ENCODE measurements around the gene MAN1B1.

Gene MAN1B1

DNA sequence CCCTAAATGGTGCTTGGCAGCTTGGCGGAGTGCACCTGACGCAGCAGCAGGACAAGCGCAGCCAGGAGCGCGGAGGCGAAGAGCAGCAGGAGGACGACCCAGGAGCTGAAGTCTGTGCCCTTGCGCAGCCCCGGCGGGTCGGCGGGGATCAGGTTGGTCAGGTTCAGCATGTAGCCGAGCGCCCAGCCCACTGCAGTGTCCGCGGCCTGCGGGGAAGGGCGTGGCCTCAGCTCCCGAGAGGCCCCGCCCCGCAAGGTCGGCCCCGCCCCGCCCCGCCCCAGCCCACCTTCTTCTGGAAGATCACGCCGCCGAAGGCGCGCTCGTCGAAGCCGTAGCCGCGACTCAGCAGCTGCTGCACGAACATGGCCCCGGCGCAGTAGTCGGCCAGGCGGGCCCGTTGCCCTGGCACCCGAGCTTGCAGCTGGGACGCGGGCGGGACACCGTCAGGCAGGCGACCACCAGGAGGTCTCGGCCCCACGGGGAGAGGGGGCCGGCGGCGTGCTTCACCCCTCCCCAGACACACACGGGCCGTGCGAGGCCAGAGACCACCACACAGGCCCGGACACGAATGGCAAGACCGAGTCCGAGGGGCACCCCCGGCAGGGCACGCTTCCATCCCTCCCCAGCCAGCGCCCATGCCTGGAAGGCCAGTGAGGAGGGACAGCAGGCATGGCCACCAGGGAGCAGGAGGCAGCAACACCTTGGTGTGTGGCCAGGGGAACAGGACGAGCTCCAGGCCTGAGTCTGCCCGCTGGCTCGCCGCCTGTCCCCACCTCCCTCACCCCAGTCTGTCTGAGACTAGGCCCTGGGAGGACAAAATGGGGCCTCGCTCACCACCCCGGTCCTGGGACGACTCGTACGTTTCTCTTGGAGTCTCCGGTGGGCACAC lies 37.9 kb upstream of the MAN1B1 start:
- no peak overlapping the region for H3K4me3 ChIP-seq (replicated peaks; ENCODE audit: low read depth, low read length)
- DNase-seq (ENCODE audit: extremely low read depth, low read depth), result no peak
- TF ChIP-seq, protein P1, sequence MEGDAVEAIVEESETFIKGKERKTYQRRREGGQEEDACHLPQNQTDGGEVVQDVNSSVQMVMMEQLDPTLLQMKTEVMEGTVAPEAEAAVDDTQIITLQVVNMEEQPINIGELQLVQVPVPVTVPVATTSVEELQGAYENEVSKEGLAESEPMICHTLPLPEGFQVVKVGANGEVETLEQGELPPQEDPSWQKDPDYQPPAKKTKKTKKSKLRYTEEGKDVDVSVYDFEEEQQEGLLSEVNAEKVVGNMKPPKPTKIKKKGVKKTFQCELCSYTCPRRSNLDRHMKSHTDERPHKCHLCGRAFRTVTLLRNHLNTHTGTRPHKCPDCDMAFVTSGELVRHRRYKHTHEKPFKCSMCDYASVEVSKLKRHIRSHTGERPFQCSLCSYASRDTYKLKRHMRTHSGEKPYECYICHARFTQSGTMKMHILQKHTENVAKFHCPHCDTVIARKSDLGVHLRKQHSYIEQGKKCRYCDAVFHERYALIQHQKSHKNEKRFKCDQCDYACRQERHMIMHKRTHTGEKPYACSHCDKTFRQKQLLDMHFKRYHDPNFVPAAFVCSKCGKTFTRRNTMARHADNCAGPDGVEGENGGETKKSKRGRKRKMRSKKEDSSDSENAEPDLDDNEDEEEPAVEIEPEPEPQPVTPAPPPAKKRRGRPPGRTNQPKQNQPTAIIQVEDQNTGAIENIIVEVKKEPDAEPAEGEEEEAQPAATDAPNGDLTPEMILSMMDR (IDR thresholded peaks at IDR 0.05; ENCODE audit: low read depth, low read length, missing control alignments), result no peak

DNA sequence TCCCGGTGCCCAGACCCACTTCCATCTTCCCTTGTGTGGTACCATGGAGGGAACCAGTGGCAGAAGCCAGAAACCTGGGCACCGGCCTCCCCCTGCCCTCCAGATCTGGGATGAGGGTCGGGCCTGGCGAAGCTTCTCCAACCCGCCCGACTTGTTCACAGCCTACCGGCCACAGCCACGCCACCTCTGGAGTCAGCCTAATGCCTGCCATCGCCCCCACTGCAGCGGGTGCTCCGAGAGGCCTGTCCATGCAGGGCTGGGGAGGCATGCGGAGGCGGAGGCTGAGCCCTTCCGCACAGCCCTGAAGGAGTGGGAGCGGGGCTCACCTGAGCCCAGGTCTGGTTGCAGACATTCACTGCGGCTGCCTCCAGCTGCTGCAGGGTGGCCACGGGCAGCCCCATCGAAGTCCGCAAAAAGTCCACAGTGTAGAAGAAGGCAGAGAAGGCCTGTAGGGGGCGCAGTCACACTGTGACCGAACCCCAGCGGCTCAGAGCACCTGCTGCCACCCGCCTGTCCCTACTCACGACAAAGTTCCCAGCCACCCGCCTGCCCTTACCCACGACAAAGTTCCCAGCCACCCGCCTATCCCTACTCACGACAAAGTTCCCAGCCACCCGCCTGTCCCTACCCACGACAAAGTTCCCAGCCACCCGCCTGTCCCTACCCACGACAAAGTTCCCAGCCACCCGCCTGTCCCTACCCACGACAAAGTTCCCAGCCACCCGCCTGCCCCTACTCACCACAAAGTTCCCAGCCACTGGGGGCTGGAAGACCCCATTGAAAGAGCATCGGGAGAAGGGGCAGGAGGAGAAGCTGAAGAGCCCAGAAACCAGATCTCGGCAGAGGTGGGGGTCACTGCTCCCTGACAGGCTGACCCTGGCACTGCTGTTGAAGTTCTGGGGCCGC lies 37.0 kb upstream of the MAN1B1 start:
- TF ChIP-seq, protein P1 (IDR thresholded peaks at IDR 0.05; ENCODE audit: low read depth, low read length, missing control alignments), result peak; percentile 58
- DNase-seq (ENCODE audit: extremely low read depth, low read depth), result no peak

DNA sequence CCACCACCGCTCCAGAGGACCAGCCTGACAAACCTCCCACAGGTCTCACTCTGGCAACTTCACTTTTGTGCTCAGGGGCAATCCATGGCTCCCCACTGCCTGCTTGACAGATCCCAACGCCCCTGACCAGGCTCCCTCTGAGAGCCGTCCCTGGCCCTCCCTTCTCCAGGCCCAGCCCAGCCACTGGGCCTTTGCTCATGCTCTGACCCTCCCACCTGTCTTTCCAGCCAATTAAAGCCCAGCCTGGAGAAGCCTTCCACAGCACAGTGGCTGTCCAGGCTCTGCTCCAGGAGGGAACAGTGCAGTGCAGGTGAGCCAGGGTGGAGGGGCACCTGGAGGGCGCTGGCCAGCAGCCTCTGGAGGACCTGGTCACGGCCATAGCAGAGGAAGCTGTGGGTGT lies 36.2 kb upstream of the MAN1B1 start:
- TF ChIP-seq, protein P1 (IDR thresholded peaks at IDR 0.05; ENCODE audit: low read depth, low read length, missing control alignments), result no peak
- H3K4me3 ChIP-seq (replicated peaks; ENCODE audit: low read depth, low read length), result no peak overlapping the region
- DNase-seq (ENCODE audit: extremely low read depth, low read depth), result no peak

More for the DNA sequence above, 37.0 kb upstream of the MAN1B1 start:
- H3K4me3 ChIP-seq (replicated peaks; ENCODE audit: low read depth, low read length), result no peak overlapping the region

DNA sequence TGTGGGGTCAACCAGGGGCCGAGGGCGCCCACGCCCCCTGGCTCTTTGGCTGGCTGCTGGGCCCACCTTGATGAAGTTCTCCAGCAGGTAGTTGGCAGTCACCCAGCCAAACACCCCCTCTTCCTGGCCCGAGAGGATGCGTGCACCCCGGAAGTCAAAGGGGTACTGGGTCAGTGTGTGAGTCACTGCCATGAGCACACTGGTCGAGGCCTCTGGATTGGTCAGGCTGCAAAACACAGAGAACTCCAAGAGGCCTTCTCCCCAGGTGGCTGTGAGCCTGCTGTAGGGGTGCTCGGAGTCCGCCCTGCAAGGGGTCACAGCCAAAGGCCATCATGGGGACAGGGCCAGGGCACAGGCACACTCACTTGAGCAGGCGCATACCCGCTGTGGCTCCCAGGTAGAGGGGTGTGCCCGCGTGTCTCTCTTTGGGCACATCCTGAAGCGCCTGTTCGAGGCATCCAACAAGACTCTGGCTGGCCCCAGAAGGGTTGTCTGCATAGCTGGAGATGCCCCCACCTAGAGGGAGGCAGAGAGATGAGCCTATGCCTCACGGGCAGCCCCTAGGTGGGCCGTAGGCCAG lies 35.5 kb upstream of the MAN1B1 start:
- H3K4me3 ChIP-seq (replicated peaks; ENCODE audit: low read depth, low read length), result no peak overlapping the region
- TF ChIP-seq, protein P1 (IDR thresholded peaks at IDR 0.05; ENCODE audit: low read depth, low read length, missing control alignments), result no peak
- DNase-seq (ENCODE audit: extremely low read depth, low read depth), result no peak

DNA sequence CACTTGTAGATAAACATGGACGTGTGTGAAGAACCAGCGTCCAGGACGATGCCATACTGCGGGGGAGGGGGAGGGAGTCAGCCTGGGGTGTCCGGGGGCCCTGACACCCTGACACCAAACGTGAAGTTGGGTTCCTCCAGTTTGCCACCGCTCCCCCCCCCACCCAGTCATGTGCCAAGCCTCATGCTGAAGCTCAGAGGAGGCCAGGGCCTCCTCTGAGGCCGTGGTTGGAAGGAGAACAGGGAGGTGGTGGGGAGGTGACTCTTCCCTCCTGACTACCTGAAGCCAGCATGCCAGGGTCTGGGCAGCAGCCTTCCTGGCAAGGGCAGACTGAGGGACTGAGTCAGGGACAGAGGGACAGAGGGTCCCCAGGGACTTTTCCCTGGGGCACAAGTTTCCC lies 34.5 kb upstream of the MAN1B1 start:
- TF ChIP-seq, protein P1 (IDR thresholded peaks at IDR 0.05; ENCODE audit: low read depth, low read length, missing control alignments), result no peak
- H3K4me3 ChIP-seq (replicated peaks; ENCODE audit: low read depth, low read length), result no peak overlapping the region
- no peak for DNase-seq (ENCODE audit: extremely low read depth, low read depth)

All from HFF-Myc (cell line).